Non-pigmented ciliary epithelial cell (primary cell): ENCODE data around the gene AKAP10.
A peak's percentile ranks its signal among the peaks of the same experiment; 100 is the strongest.
"Not testable (repeated sequence)": the region's sequence is repeated elsewhere in the genome, so short reads cannot be mapped to it uniquely, and the experiment has no call there.

Source experiments
- DNase-seq: peaks from one replicate; pipeline ENCODE4 v3.0.0-alpha.2; 2010; ENCODE audit warnings: low read depth

Gene AKAP10

GRCh38 chr17:19979917-19980770 lies 2.5 kb upstream of the AKAP10 start:
- no peak for DNase-seq

- no peak for DNase-seq
Observed at GRCh38 chr17:19978805-19979211, 1.2 kb upstream of the AKAP10 start.

GRCh38 chr17:19978209-19978802 lies 678 bp upstream of the AKAP10 start:
- no peak for DNase-seq

GRCh38 chr17:19975601-19976000 lies 2.0 kb downstream of the AKAP10 start:
- DNase-seq, result no peak

- DNase-seq, result no peak
Observed at GRCh38 chr17:19973156-19973555, 4.5 kb downstream of the AKAP10 start.

GRCh38 chr17:19962954-19963353 lies 14.7 kb downstream of the AKAP10 start:
- not testable (repeated sequence) for DNase-seq

- DNase-seq, result peak; percentile 92
Observed at GRCh38 chr17:19958023-19958422, 19.6 kb downstream of the AKAP10 start.

- DNase-seq, result no peak
Observed at GRCh38 chr17:19955099-19955498, 22.5 kb downstream of the AKAP10 start.

GRCh38 chr17:19951411-19951810 lies 26.2 kb downstream of the AKAP10 start:
- not testable (repeated sequence) for DNase-seq

GRCh38 chr17:19950624-19951195 lies 26.9 kb downstream of the AKAP10 start:
- not testable (repeated sequence) for DNase-seq

- no peak for DNase-seq
Observed at GRCh38 chr17:19948116-19948943, 29.3 kb downstream of the AKAP10 start.

GRCh38 chr17:19946921-19947320 lies 30.7 kb downstream of the AKAP10 start:
- no peak for DNase-seq

- DNase-seq, result no peak
Observed at GRCh38 chr17:19945009-19945626, 32.5 kb downstream of the AKAP10 start.

- DNase-seq, result no peak
Observed at GRCh38 chr17:19943599-19943998, 34.0 kb downstream of the AKAP10 start.

- DNase-seq, result no peak
Observed at GRCh38 chr17:19943026-19943425, 34.6 kb downstream of the AKAP10 start.

- no peak for DNase-seq
Observed at GRCh38 chr17:19940722-19941464, 36.7 kb downstream of the AKAP10 start.

- no peak for DNase-seq
Observed at GRCh38 chr17:19939993-19940721, 37.5 kb downstream of the AKAP10 start.

- DNase-seq, result no peak
Observed at GRCh38 chr17:19938736-19939135, 38.9 kb downstream of the AKAP10 start.

- no peak for DNase-seq
Observed at GRCh38 chr17:19937522-19937921, 40.1 kb downstream of the AKAP10 start.

- DNase-seq, result no peak
Observed at GRCh38 chr17:19935169-19935568, 42.5 kb downstream of the AKAP10 start.
